ENCODE data around the gene GATA3.
"Not testable (repeated sequence)": the region's sequence is repeated elsewhere in the genome, so short reads cannot be mapped to it uniquely, and the experiment has no call there.

Gene GATA3

GRCh38 chr10:8054494-8055407 is at the start of gene GATA3:
TSS of gene GATA3 (plus strand) at chr10:8054688. CDS start at chr10:8055656, 968 bp downstream.
- no peak for DNase-seq

DNA sequence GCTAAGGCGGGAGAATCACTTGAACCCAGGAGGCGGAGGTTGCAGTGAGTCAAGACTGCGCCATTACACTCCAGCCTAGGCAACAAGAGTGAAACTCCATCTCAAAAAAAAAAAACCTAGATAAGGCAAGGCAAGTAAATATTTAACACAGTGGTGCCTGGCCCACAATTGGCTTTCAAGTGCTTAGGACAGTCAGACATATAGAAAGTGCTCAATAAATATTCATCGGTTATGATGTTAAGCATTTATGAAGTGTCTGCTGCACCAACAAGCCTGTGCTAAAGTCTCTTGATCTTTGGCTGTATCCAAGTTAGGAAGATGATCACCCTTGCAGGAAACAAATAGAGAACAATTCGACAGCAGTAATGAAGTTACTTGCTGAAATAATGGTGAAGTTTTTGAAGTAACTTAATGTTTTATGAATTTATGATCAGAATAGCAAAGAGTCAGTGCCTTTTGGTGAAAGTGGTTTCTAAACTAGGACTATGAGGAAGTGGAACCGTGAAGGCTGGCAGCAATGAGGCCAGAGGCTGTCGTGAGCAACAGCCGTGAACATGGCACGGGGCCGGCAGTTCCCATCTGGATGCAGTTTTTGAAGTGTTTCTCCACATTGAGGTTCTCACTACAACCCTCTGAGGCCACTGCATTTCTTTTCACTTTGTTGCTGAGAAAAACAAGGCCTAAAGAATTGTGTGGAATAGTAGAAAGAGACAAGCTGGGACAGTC is 48.1 kb upstream of the GATA3 start:
- peak; percentile 19 for DNase-seq

DNA sequence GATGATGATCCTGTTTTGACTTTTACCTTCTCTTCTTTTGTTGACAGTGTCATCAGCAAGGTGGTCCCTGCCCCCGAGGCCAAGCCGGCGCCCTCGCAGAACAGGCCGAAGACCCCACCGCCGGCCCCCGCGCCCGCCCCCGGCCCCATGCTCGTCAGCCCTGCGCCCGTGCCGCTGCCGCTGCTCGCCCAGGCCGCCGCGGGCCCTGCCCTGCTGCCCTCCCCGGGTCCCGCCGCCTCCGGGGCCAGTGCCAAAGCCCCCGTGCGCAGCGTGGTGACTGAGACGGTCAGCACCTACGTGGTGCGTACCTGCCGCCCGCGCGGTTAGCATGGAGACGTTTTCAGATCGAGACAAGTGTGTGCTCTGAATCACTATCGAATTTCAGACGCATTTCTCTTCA is 45.5 kb upstream of the GATA3 start:
- DNase-seq: no peak

DNA sequence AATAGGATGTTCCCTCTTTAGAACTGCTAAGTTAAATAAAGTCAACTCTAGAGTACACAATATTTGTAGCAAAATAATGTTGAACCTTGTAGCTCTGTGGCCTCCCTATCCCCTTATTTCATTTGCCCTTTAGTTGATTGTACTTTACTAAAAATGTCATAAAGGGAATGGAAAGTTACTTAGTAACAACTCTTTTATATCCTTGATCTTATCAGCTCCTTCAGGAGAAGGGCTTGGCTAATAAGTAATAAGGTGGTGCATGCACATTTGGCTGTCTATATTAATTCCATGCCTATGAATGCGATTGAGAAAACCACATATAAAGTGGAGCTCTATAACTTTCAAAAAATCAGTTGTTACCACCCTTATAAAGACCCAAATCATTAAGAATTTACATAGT is 41.5 kb upstream of the GATA3 start:
- no peak for DNase-seq

DNA sequence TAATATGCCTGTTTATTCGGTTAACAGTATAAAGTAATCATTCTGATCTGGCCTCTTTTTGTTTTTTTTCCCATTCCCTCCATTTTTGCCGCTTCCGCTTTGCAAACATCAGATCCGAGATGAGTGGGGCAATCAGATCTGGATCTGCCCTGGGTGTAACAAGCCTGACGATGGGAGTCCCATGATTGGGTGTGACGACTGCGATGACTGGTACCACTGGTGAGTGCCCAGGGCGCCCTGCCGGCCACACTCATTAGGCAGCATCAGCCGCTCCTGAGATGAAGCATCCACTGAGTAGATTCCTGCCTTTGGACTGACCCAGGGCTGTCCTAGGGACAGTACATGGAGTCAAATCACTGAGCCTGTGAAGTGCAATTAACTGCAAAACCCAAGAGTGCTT is 40.9 kb upstream of the GATA3 start:
- no peak for DNase-seq

DNA sequence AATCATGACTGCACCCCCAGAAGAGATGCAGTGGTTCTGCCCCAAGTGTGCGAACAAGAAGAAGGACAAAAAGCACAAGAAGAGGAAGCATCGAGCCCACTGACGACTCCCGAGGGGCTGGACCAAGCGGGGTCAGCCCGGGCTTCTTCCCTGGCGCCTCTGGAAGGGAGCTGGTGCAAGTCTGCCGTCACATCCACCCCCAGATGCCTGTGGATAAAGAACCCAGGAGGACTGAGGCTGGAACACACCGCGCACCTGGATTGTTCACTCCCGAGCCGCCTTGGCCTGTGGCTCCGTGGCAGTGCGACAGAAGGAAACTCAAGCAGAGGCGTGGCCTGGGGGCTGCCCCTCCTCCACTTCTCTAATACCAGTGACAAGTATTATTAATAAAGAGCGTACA is 39.8 kb upstream of the GATA3 start:
- DNase-seq: no peak

- DNase-seq: no peak
These were observed 37.2 kb upstream of the GATA3 start for GRCh38 chr10:8017277-8017676.

DNA sequence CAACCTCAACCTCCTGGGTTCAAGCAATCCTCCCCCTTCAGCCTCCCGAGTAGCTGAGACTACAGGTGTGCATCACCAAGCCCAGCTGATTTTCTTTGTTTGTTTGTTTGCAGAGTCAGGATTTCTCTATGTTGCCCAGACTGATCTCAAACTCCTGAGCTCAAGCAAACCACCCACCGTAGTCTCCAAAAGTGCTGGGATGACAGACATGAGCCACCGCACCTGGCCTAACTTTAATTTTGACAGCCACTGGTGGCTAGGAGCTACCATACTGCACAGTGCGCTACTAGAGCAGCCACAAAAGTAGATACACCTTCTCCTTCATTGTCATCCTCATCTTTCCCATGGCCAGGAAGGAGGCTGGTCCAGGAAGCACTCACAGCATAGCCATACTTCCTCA is 31.2 kb upstream of the GATA3 start:
- DNase-seq: no peak

- no peak for DNase-seq
These were observed 30.6 kb upstream of the GATA3 start for GRCh38 chr10:8023851-8024250.

- no peak for DNase-seq
These were observed 27.9 kb upstream of the GATA3 start for GRCh38 chr10:8026349-8027259.

GRCh38 chr10:8031211-8031610 is 23.3 kb upstream of the GATA3 start:
- DNase-seq: not testable (repeated sequence)

DNA sequence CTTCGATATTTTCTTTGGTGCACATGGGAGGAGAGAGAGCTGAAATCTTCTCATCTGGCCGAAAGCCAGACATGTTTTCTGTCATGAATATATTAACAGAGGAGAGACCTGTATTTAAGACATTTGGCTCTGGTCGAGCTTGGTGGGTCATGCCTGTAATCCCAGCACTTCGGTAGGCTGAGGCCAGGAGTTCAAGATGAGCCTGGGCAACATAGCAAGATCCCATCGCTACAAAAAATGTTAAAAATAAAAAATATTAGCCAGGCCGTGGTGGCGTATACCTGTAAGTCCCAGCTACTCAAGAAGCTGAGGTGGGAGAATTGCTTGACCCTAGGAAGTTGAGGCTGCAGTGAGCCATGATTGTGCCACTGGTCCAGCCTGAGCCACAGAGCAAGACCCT is 21.9 kb upstream of the GATA3 start:
- no peak for DNase-seq

- DNase-seq: no peak
These were observed 20.5 kb upstream of the GATA3 start for GRCh38 chr10:8033812-8034465.

DNA sequence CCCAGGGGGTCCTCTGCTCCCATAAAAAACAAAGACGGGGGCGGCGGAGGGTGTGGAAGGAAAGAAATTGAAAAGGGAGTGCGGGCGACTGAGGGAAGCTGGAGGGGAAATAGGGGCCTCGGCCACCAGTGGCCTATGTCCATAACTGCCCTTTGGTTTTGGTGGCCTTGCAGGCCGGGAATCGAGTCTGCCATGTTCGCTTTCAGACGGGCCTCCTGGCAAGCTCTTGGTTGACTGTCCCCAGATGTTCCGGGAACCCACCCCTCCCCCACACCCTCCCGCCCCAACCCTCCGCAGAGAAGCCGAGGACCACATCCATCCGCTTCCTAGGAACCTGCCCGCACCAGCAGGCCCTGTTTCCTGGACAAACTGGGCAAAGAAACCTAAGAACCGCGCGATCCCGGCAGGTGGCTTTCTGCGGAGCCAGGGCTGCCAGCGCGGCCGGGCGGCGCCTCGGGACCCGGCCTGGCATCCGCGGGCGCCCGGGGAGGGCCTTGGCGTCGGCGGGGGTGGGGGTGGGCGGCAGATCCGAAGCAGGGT is 20.0 kb upstream of the GATA3 start:
- no peak for DNase-seq

DNA sequence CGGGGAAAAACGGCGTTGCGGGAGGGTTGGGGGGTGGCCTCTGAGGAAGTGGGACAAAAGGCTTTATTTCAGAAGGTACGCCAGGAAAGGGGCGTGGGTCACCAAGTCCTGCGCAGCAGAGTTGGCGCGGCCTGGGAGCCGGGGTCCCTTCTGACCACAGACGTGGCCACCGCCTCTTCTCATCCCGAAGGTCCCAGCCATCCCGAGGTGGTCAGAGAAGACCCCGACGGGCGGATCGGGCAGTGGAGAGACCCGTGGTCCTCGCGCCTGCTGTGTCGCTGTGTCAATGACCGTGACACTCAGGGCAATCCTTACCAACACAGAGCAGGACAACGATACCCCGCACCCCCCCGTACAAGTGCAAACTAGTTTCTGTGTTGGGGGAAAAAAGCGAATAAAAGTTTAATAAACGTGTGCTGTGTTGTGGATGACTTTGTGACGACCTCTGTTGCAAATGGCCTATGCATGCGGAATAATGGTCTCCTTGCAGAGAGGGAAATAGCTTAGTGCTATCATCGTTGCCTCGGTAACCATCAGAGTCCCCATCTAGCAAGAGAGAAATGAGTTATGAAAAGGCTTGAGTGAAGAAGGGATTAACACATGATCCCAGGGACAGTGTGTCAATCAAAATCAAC is 19.4 kb upstream of the GATA3 start:
- DNase-seq: no peak

DNA sequence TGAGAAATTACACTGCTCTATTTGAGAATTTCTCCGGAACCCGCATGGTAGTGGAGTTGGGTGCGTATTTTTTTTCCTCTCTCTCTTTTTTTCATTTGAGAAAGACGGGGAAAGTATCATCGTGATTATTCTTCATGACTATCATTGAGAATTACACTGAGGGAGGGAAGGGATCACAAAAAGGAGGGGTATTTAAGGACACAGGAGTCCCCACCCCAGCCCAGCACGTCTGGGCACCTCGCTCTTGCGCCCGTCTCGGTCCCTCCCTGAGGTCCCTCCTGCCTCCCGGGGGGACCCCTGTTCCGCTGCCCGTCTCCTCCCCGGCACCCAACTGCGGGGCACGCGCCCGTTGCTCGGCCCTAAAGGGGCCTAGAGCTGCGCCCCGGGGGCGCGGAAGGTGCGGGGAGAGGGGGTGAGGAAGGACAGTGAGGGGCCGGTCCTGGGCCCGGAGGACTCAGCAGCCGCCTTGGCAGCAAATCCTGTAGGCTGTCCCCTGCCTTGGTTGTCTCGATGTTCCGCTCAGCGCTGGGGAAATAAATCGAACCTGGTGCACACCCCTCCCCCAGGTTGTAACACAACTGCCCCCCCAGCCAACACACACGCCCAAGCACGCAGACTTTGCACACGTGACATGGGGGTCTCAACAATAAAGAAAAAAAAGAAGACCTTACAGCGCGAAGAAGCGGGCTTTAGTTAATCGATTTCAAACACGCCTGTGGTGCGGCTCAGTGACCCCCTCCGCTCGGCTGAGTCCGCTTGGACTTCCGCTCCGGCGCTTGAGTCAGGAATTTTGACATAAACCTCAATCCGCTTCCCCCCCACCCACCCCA is 18.6 kb upstream of the GATA3 start:
- no peak for DNase-seq

GRCh38 chr10:8036506-8037198 is 17.8 kb upstream of the GATA3 start:
- DNase-seq: no peak

- DNase-seq: no peak
These were observed 17.2 kb upstream of the GATA3 start for GRCh38 chr10:8037199-8037801.
